Effector memory CD4-positive, alpha-beta T cell (primary cell): Measurements from ENCODE around the gene GLTP.
A peak's percentile ranks its signal among the peaks of the same experiment; 100 is the strongest.

ENCODE experiments used
- DNase-seq, 3 donors: peaks; one replicate each; pipeline ENCODE4 v3.0.0-alpha.2; 2020
- H3K27ac ChIP-seq: 2 replicates; pipeline ENCODE4 v1.7.0; 2013; ENCODE audit warnings: mild to moderate bottlenecking, low read length, moderate library complexity; ENCODE audit not compliant: insufficient read depth, poor library complexity, severe bottlenecking
- H3K27me3 ChIP-seq: replicated peaks from 2 replicates; pipeline ENCODE4 v1.7.0; 2013; ENCODE audit warnings: mild to moderate bottlenecking, low read length; ENCODE audit not compliant: insufficient read depth, control insufficient read depth, poor library complexity, severe bottlenecking
- H3K36me3 ChIP-seq: 2 replicates; pipeline ENCODE4 v1.7.0; 2013; ENCODE audit warnings: mild to moderate bottlenecking, low read length, moderate library complexity; ENCODE audit not compliant: control insufficient read depth, insufficient read depth
- H3K4me1 ChIP-seq: 2 replicates; pipeline ENCODE4 v1.7.0; 2013; ENCODE audit warnings: low read length, mild to moderate bottlenecking; ENCODE audit not compliant: control insufficient read depth, insufficient read depth, poor library complexity, severe bottlenecking
- H3K4me3 ChIP-seq: 2 replicates; pipeline ENCODE4 v1.7.0; 2013; ENCODE audit warnings: low read length, low read depth, mild to moderate bottlenecking; ENCODE audit not compliant: insufficient read depth, poor library complexity, severe bottlenecking
- H3K9me3 ChIP-seq: 2 replicates; pipeline ENCODE4 v1.7.0; 2013; ENCODE audit warnings: mild to moderate bottlenecking, low read length, moderate library complexity; ENCODE audit not compliant: control insufficient read depth

GLTP gene

GRCh38 chr12:109844983-109845823 is 35.1 kb downstream of the GLTP start:
- DNase-seq, result peak; percentile 72 to 82 (median 79)
- Histone ChIP-seq H3K9me3 (no peaks in the 10 kb centered on the region), H3K27me3 (no peaks in the 10 kb centered on the region), H3K36me3 (no peaks in the 10 kb centered on the region), H3K27ac (no peak overlapping the region), H3K4me1 (no peaks in the 10 kb centered on the region), H3K4me3 (peak overlapping the region; percentile 32)

- H3K9me3 ChIP-seq, result no peaks in the 10 kb centered on the region
- H3K36me3 ChIP-seq, result no peaks in the 10 kb centered on the region
- no peaks in the 10 kb centered on the region for H3K27me3 ChIP-seq
- no peak overlapping the region for H3K27ac ChIP-seq
- no peak for DNase-seq
- H3K4me1 ChIP-seq, result no peaks in the 10 kb centered on the region
- H3K4me3 ChIP-seq, result no peak overlapping the region
Observed at GRCh38 chr12:109844091-109844490, 36.2 kb downstream of the GLTP start.

- no peaks in the 10 kb centered on the region for H3K27me3 ChIP-seq
- no peaks in the 10 kb centered on the region for H3K4me1 ChIP-seq
- H3K9me3 ChIP-seq, result no peaks in the 10 kb centered on the region
- no peak overlapping the region for H3K4me3 ChIP-seq
- DNase-seq, result no peak
- H3K27ac ChIP-seq, result no peak overlapping the region
- no peaks in the 10 kb centered on the region for H3K36me3 ChIP-seq
Observed at GRCh38 chr12:109842021-109842420, 38.3 kb downstream of the GLTP start.

- Histone ChIP-seq H3K36me3 (no peaks in the 10 kb centered on the region), H3K4me1 (no peaks in the 10 kb centered on the region), H3K4me3 (no peak overlapping the region), H3K9me3 (no peaks in the 10 kb centered on the region), H3K27ac (no peak overlapping the region), H3K27me3 (no peaks in the 10 kb centered on the region)
- DNase-seq, result no peak
Observed at GRCh38 chr12:109841356-109841755, 39.0 kb downstream of the GLTP start.

- Histone ChIP-seq H3K27ac (no peak overlapping the region), H3K4me3 (no peak overlapping the region), H3K27me3 (no peaks in the 10 kb centered on the region), H3K4me1 (no peaks in the 10 kb centered on the region), H3K9me3 (no peaks in the 10 kb centered on the region), H3K36me3 (no peaks in the 10 kb centered on the region)
- DNase-seq, result no peak
Observed at GRCh38 chr12:109840305-109841074, 39.9 kb downstream of the GLTP start.

GRCh38 chr12:109839444-109839843 is 40.9 kb downstream of the GLTP start:
- Histone ChIP-seq H3K4me1 (no peaks in the 10 kb centered on the region), H3K27me3 (no peaks in the 10 kb centered on the region), H3K9me3 (no peaks in the 10 kb centered on the region), H3K27ac (no peak overlapping the region), H3K36me3 (no peaks in the 10 kb centered on the region), H3K4me3 (no peak overlapping the region)
- DNase-seq, result no peak

GRCh38 chr12:109836916-109837315 is 43.4 kb downstream of the GLTP start:
- peaks cover 16% of the 10 kb centered on the region for H3K27me3 ChIP-seq
- H3K9me3 ChIP-seq, result no peaks in the 10 kb centered on the region
- no peak overlapping the region for H3K4me3 ChIP-seq
- H3K36me3 ChIP-seq, result no peaks in the 10 kb centered on the region
- H3K27ac ChIP-seq, result no peak overlapping the region
- DNase-seq, result no peak
- no peaks in the 10 kb centered on the region for H3K4me1 ChIP-seq

- Histone ChIP-seq H3K27ac (no peak overlapping the region), H3K9me3 (no peaks in the 10 kb centered on the region), H3K27me3 (peaks cover 16% of the 10 kb centered on the region), H3K36me3 (no peaks in the 10 kb centered on the region), H3K4me3 (no peak overlapping the region), H3K4me1 (no peaks in the 10 kb centered on the region)
- no peak for DNase-seq
Observed at GRCh38 chr12:109835827-109836226, 44.5 kb downstream of the GLTP start.

- Histone ChIP-seq H3K27ac (no peak within 1 kb of the TSS), H3K27me3 (peaks cover 16% of the 10 kb centered on the region), H3K4me3 (no peak within 1 kb of the TSS), H3K9me3 (no peaks in the 10 kb centered on the region), H3K36me3 (no peaks in the 10 kb centered on the region), H3K4me1 (no peaks in the 10 kb centered on the region)
- DNase-seq, result no peak
Observed at GRCh38 chr12:109833307-109834189, 46.8 kb downstream of the GLTP start, which contains the start of gene TRPV4. TSS of gene TRPV4 (minus strand) at chr12:109833398. CDS start at chr12:109814796, 18,602 bp downstream.
